Neuronal stem cell (in vitro differentiated cells): ENCODE measurements around the gene SEPTIN12.
A peak's percentile ranks its signal among the peaks of the same experiment; 100 is the strongest.

Experiments
- DNase-seq: peaks from one replicate; pipeline ENCODE4 v3.0.0-alpha.2; 2013; ENCODE audit warnings: low spot score
- H2AFZ ChIP-seq: one replicate; pipeline ENCODE4 v1.6.1; 2013; ENCODE audit warnings: mild to moderate bottlenecking, low read length, inconsistent platforms
- H2AK5ac ChIP-seq: 2 replicates; pipeline ENCODE4 v1.6.1; 2013; ENCODE audit warnings: low read depth, mild to moderate bottlenecking, inconsistent platforms, low read length, moderate library complexity, mixed read lengths
- H2BK120ac ChIP-seq: 2 replicates; pipeline ENCODE4 v1.6.1; 2013; ENCODE audit warnings: low read depth, mild to moderate bottlenecking, inconsistent platforms, low read length, moderate library complexity, mixed read lengths
- H2BK12ac ChIP-seq: one replicate; pipeline ENCODE4 v1.6.1; 2013; ENCODE audit warnings: low read length, inconsistent platforms
- H2BK15ac ChIP-seq: 2 replicates; pipeline ENCODE4 v1.6.1; 2013; ENCODE audit warnings: mild to moderate bottlenecking, low read length, inconsistent platforms, mixed read lengths
- H2BK5ac ChIP-seq: one replicate; pipeline ENCODE4 v1.6.1; 2013; ENCODE audit warnings: inconsistent platforms, mild to moderate bottlenecking, low read length, moderate library complexity
- H3K14ac ChIP-seq: one replicate; pipeline ENCODE4 v1.6.1; 2013; ENCODE audit warnings: low read length, inconsistent platforms
- H3K18ac ChIP-seq: 2 replicates; pipeline ENCODE4 v1.6.1; 2013; ENCODE audit warnings: low read length, inconsistent platforms
- H3K23ac ChIP-seq: 2 replicates; pipeline ENCODE4 v1.6.1; 2013; ENCODE audit warnings: low read depth, mild to moderate bottlenecking, mixed read lengths, low read length, inconsistent platforms; ENCODE audit not compliant: poor library complexity
- H3K27ac ChIP-seq: replicated peaks from 3 replicates; pipeline ENCODE4 v1.5.1; 2013; ENCODE audit warnings: low read length, inconsistent platforms
- H3K27me3 ChIP-seq, 3 experiments: 2 replicates each; pipeline ENCODE4 v1.6.1; 2013; ENCODE audit warnings: low read length in 3 of 3, mild to moderate bottlenecking in 2 of 3, inconsistent platforms in 1 of 3, low read depth in 1 of 3, mixed read lengths in 1 of 3, moderate library complexity in 1 of 3; ENCODE audit not compliant: control insufficient read depth in 3 of 3, insufficient read depth in 3 of 3
- H3K36me3 ChIP-seq, 2 donors: replicated peaks in 1 of 2; 2 replicates each; pipeline ENCODE4 v1.6.1; 2013; ENCODE audit warnings: low read length in 2 of 2; ENCODE audit not compliant: control insufficient read depth in 2 of 2, insufficient read depth in 2 of 2
- H3K4ac ChIP-seq: 2 replicates; pipeline ENCODE4 v1.6.1; 2013; ENCODE audit warnings: inconsistent platforms, mild to moderate bottlenecking, low read length, moderate library complexity
- H3K4me1 ChIP-seq, 2 donors: 1 replicate in 1 of 2; 2 replicates in 1 of 2; pipeline ENCODE4 v1.6.1; 2013; ENCODE audit warnings: low read length in 2 of 2, low read depth in 1 of 2; ENCODE audit not compliant: control insufficient read depth in 2 of 2, insufficient read depth in 1 of 2
- H3K4me2 ChIP-seq: one replicate; pipeline ENCODE4 v1.6.1; 2013; ENCODE audit warnings: mild to moderate bottlenecking, low read length, inconsistent platforms; ENCODE audit not compliant: insufficient read depth, poor library complexity, severe bottlenecking
- H3K4me3 ChIP-seq, 2 donors: 2 replicates each; pipeline ENCODE4 v1.5.1; 2013; ENCODE audit warnings: low read length in 2 of 2, mild to moderate bottlenecking in 2 of 2, inconsistent platforms in 1 of 2, moderate library complexity in 1 of 2
- H3K79me1 ChIP-seq: one replicate; pipeline ENCODE4 v1.6.1; 2013; ENCODE audit warnings: low read depth, mild to moderate bottlenecking, inconsistent platforms, low read length, moderate library complexity
- H3K9ac ChIP-seq: one replicate; pipeline ENCODE4 v1.6.1; 2013; ENCODE audit warnings: mild to moderate bottlenecking, low read depth, low read length, inconsistent platforms; ENCODE audit not compliant: poor library complexity
- H3K9me3 ChIP-seq, 2 donors: replicated peaks in 1 of 2; 2 replicates each; pipeline versions ENCODE3 to v1.6.1; 2013; ENCODE audit warnings: low read length in 2 of 2, mild to moderate bottlenecking in 2 of 2, inconsistent platforms in 1 of 2, low read depth in 1 of 2, mixed read lengths in 1 of 2, moderate library complexity in 1 of 2; ENCODE audit not compliant: control insufficient read depth in 2 of 2, insufficient read depth in 1 of 2
- H4K8ac ChIP-seq: one replicate; pipeline ENCODE4 v1.6.1; 2013; ENCODE audit warnings: low read depth, mild to moderate bottlenecking, inconsistent platforms, low read length, moderate library complexity
- H4K91ac ChIP-seq: one replicate; pipeline ENCODE4 v1.6.1; 2013; ENCODE audit warnings: low read length, low read depth, mild to moderate bottlenecking, inconsistent platforms; ENCODE audit not compliant: poor library complexity
- WGBS, 2 donors: extraction: QIAGEN DNeasy Blood & Tissue Kit; methylation state at CpG; one replicate each; pipeline ENCODE4 v1.1.7; 2013; ENCODE audit warnings: missing lambda C conversion rate in 2 of 2, mixed read lengths in 1 of 2; ENCODE audit not compliant: insufficient read length in 2 of 2, insufficient replicate concordance in 1 of 2; ENCODE audit errors: extremely low coverage in 2 of 2; 5-methylcytosine and 5-hydroxymethylcytosine counted together

The SEPTIN12 gene

GRCh38 chr16:4772351-4772750, 15.8 kb downstream of the SEPTIN12 start:
- no peak overlapping the region for H3K18ac ChIP-seq
- H3K4me1 ChIP-seq = peaks cover 2 to 3% of the 10 kb centered on the region in 2 donors
- no peaks in the 10 kb centered on the region for H3K79me1 ChIP-seq
- no peak overlapping the region for H2AK5ac ChIP-seq
- no peak overlapping the region for H3K4me3 ChIP-seq
- no peak overlapping the region for H2BK120ac ChIP-seq
- no peak overlapping the region for H3K14ac ChIP-seq
- H3K27ac ChIP-seq = no peak overlapping the region
- H2BK5ac ChIP-seq = no peak overlapping the region
- no peak overlapping the region for H2BK12ac ChIP-seq
- H3K9me3 ChIP-seq = no peaks in the 10 kb centered on the region
- no peak overlapping the region for H3K4me2 ChIP-seq
- no peak overlapping the region for H4K8ac ChIP-seq
- no peak overlapping the region for H2AFZ ChIP-seq
- no peak overlapping the region for H3K4ac ChIP-seq
- WGBS, 2 donors = no CpG with 5 or more reads among the region's 5 CpGs
- no peak overlapping the region for H2BK15ac ChIP-seq
- H3K9ac ChIP-seq = no peak overlapping the region
- no peaks in the 10 kb centered on the region for H3K36me3 ChIP-seq
- H4K91ac ChIP-seq = no peak overlapping the region
- no peaks in the 10 kb centered on the region for H3K27me3 ChIP-seq
- no peak overlapping the region for H3K23ac ChIP-seq
- DNase-seq = no peak

- H2BK12ac ChIP-seq = peak overlapping the region; percentile 84
- H3K4ac ChIP-seq = no peak overlapping the region
- no peak overlapping the region for H2AK5ac ChIP-seq
- no peak overlapping the region for H3K4me3 ChIP-seq
- H3K23ac ChIP-seq = no peak overlapping the region
- peak overlapping the region; percentile 27 for H2AFZ ChIP-seq
- H3K27ac ChIP-seq = no peak overlapping the region
- peaks cover 3 to 4% of the 10 kb centered on the region in 2 donors for H3K4me1 ChIP-seq
- no peak overlapping the region for H2BK15ac ChIP-seq
- H3K36me3 ChIP-seq = no peaks in the 10 kb centered on the region
- no peak for DNase-seq
- H3K79me1 ChIP-seq = no peaks in the 10 kb centered on the region
- no peaks in the 10 kb centered on the region for H3K9me3 ChIP-seq
- H4K8ac ChIP-seq = no peak overlapping the region
- H3K9ac ChIP-seq = no peak overlapping the region
- H3K4me2 ChIP-seq = no peak overlapping the region
- no peak overlapping the region for H3K18ac ChIP-seq
- no CpG with 5 or more reads among the region's 3 CpGs for WGBS, 2 donors
- H2BK120ac ChIP-seq = no peak overlapping the region
- H4K91ac ChIP-seq = no peak overlapping the region
- H2BK5ac ChIP-seq = no peak overlapping the region
- H3K27me3 ChIP-seq = no peaks in the 10 kb centered on the region
- no peak overlapping the region for H3K14ac ChIP-seq
Observed at GRCh38 chr16:4771646-4772045, 16.5 kb downstream of the SEPTIN12 start.

- WGBS, 2 donors = no CpG with 5 or more reads among the region's 7 CpGs
- H3K4me3 ChIP-seq = peak overlapping the region in 1 of 2 donors; percentile 78
- no peaks in the 10 kb centered on the region for H3K9me3 ChIP-seq
- H4K8ac ChIP-seq = no peak overlapping the region
- peaks cover 3 to 14% of the 10 kb centered on the region in 2 donors for H3K36me3 ChIP-seq
- H2BK12ac ChIP-seq = no peak overlapping the region
- H3K79me1 ChIP-seq = no peaks in the 10 kb centered on the region
- no peak overlapping the region for H2BK5ac ChIP-seq
- H4K91ac ChIP-seq = no peak overlapping the region
- H3K27me3 ChIP-seq = no peaks in the 10 kb centered on the region
- H2BK120ac ChIP-seq = no peak overlapping the region
- DNase-seq = no peak
- no peak overlapping the region for H3K4ac ChIP-seq
- H3K9ac ChIP-seq = no peak overlapping the region
- H2BK15ac ChIP-seq = no peak overlapping the region
- no peak overlapping the region for H3K18ac ChIP-seq
- H2AK5ac ChIP-seq = peak overlapping the region; percentile 2
- peaks cover 6% of the 10 kb centered on the region in 2 donors for H3K4me1 ChIP-seq
- no peak overlapping the region for H3K27ac ChIP-seq
- peak overlapping the region; percentile 96 for H2AFZ ChIP-seq
- no peak overlapping the region for H3K23ac ChIP-seq
- H3K4me2 ChIP-seq = no peak overlapping the region
- H3K14ac ChIP-seq = no peak overlapping the region
Observed at GRCh38 chr16:4769306-4769638, 18.9 kb downstream of the SEPTIN12 start.

GRCh38 chr16:4768549-4769305, 19.4 kb downstream of the SEPTIN12 start:
- H3K79me1 ChIP-seq = no peaks in the 10 kb centered on the region
- peak overlapping the region; percentile 49 to 79 for H3K4me3 ChIP-seq
- no peak overlapping the region for H4K8ac ChIP-seq
- H2BK120ac ChIP-seq = no peak overlapping the region
- no peaks in the 10 kb centered on the region for H3K27me3 ChIP-seq
- peak overlapping the region; percentile 81 for H3K4me2 ChIP-seq
- H3K9ac ChIP-seq = no peak overlapping the region
- H3K18ac ChIP-seq = peak overlapping the region; percentile 49
- peak overlapping the region; percentile 32 for H3K27ac ChIP-seq
- no peak overlapping the region for H2BK5ac ChIP-seq
- no peak overlapping the region for H3K4ac ChIP-seq
- H2AK5ac ChIP-seq = peak overlapping the region; percentile 2
- H3K36me3 ChIP-seq = peaks cover 4 to 19% of the 10 kb centered on the region in 2 donors
- H3K4me1 ChIP-seq = peaks cover 4 to 6% of the 10 kb centered on the region in 2 donors
- peak; percentile 96 for DNase-seq
- H2BK12ac ChIP-seq = no peak overlapping the region
- WGBS, 2 donors = no CpG with 5 or more reads among the region's 48 CpGs
- no peaks in the 10 kb centered on the region for H3K9me3 ChIP-seq
- no peak overlapping the region for H4K91ac ChIP-seq
- H2AFZ ChIP-seq = peak overlapping the region; percentile 96
- H3K23ac ChIP-seq = no peak overlapping the region
- H3K14ac ChIP-seq = no peak overlapping the region
- H2BK15ac ChIP-seq = no peak overlapping the region
